Keratinocyte (primary cell): ENCODE data around the gene S100A4. TPM values are rescaled to one million over a fixed set of nuclear protein-coding genes. Genes with fewer than 3 reads are reported as not detected.
A peak's percentile ranks its signal among the peaks of the same experiment; 100 is the strongest.

ENCODE experiments used
- DNase-seq: peaks from one replicate; pipeline ENCODE4 v3.0.0-alpha.2; 2011; ENCODE audit warnings: low read depth, missing footprints, low spot score
- FAIRE-seq: peaks from 2 replicates; lab custom pipeline; 2011; peaks lifted over from hg19 to GRCh38; lab: Jason Lieb, UNC
- H2AFZ ChIP-seq: 2 replicates; pipeline ENCODE4 v1.6.0; 2012; ENCODE audit warnings: low read length, control low read depth, inconsistent platforms; ENCODE audit not compliant: control insufficient read depth
- H3K27ac ChIP-seq: 2 replicates; pipeline ENCODE4 v1.5.1; 2011; ENCODE audit warnings: low read length; ENCODE audit not compliant: control insufficient read depth, insufficient read depth
- H3K27me3 ChIP-seq: 3 replicates; pipeline ENCODE4 v1.6.0; 2011; ENCODE audit warnings: low read length; ENCODE audit not compliant: control insufficient read depth, insufficient read depth; ENCODE audit errors: extremely low read depth
- H3K36me3 ChIP-seq, 2 experiments: 2 replicates in 1 of 2; 3 replicates in 1 of 2; pipeline ENCODE4 v1.5.1; 2011; ENCODE audit warnings: low read length in 2 of 2, mild to moderate bottlenecking in 1 of 2; ENCODE audit not compliant: control insufficient read depth in 2 of 2, insufficient read depth in 2 of 2; ENCODE audit errors: extremely low read depth in 1 of 2
- H3K4me1 ChIP-seq: 3 replicates; pipeline ENCODE4 v1.5.1; 2011; ENCODE audit warnings: low read length; ENCODE audit not compliant: control insufficient read depth, insufficient read depth; ENCODE audit errors: extremely low read depth
- H3K4me2 ChIP-seq: 3 replicates; pipeline ENCODE4 v1.6.0; 2011; ENCODE audit warnings: low read depth, low read length; ENCODE audit not compliant: control insufficient read depth, insufficient read depth; ENCODE audit errors: extremely low read depth
- H3K4me3 ChIP-seq, 3 experiments: fragments of 200-600 bp in 1 of 3; sonication (generic) in 1 of 3; 2 replicates in 2 of 3; 3 replicates in 1 of 3; pipeline ENCODE4 v1.5.1; 2011 to 2016; ENCODE audit warnings: low read length in 3 of 3, mild to moderate bottlenecking in 3 of 3, control low read depth in 2 of 3, inconsistent platforms in 1 of 3, low read depth in 1 of 3, mixed read lengths in 1 of 3, mixed run types in 1 of 3, moderate library complexity in 1 of 3; ENCODE audit not compliant: control insufficient read depth in 2 of 3, insufficient read depth in 2 of 3; ENCODE audit errors: extremely low read depth in 1 of 3
- H3K79me2 ChIP-seq: 2 replicates; pipeline ENCODE4 v1.6.0; 2012; ENCODE audit warnings: low read length; ENCODE audit not compliant: control insufficient read depth, insufficient read depth
- H3K9ac ChIP-seq: 3 replicates; pipeline ENCODE4 v1.6.0; 2011; ENCODE audit warnings: low read length; ENCODE audit not compliant: control insufficient read depth, insufficient read depth; ENCODE audit errors: extremely low read depth
- H3K9me1 ChIP-seq: 3 replicates; pipeline ENCODE4 v1.6.0; 2011; ENCODE audit warnings: low read length; ENCODE audit not compliant: control insufficient read depth, insufficient read depth; ENCODE audit errors: extremely low read depth
- H3K9me3 ChIP-seq: 2 replicates; pipeline ENCODE4 v1.5.1; 2012; ENCODE audit warnings: low read depth, low read length; ENCODE audit not compliant: control insufficient read depth
- H4K20me1 ChIP-seq: 3 replicates; pipeline ENCODE4 v1.6.0; 2011; ENCODE audit warnings: low read length; ENCODE audit not compliant: control insufficient read depth, insufficient read depth; ENCODE audit errors: extremely low read depth
- CTCF ChIP-seq, 3 experiments: IDR thresholded peaks in 1 of 3; conservative IDR thresholded peaks in 1 of 3; optimal IDR thresholded peaks in 1 of 3; 2 replicates in 2 of 3; 3 replicates in 1 of 3; pipeline versions ENCODE3 to v1.5.1; 2011; ENCODE audit warnings: low read length in 3 of 3, mild to moderate bottlenecking in 3 of 3, moderate library complexity in 2 of 3, control low read depth in 1 of 3, inconsistent platforms in 1 of 3; ENCODE audit not compliant: insufficient read depth in 2 of 3; ENCODE audit errors: extremely low read depth in 1 of 3
- EZH2 ChIP-seq: IDR thresholded peaks from one replicate; pipeline ENCODE4 v1.6.1; 2012; ENCODE audit warnings: inconsistent platforms, mild to moderate bottlenecking, low read length, moderate library complexity
- dilution Hi-C: fragments of 300-500 bp; cut with MboI; formaldehyde crosslinking; loops from one replicate; pipeline ENCODE4 v1.7.0; 2020; ENCODE audit warnings: low sequenced_read_pairs; ENCODE audit not compliant: extremely low pct_ligation_motif_present
- polyA plus RNA-seq, 5 experiments: library from polyadenylated mRNA; depleted of rRNA in 3 of 5; stranded (reverse) in 3 of 5; stranded (forward) in 1 of 5; unstranded in 1 of 5; fragments of >200 nt; gene quantifications; 1 replicate in 1 of 5; 2 replicates in 3 of 5; 3 replicates in 1 of 5; pipeline versions ENCODE4 v1.2.1 to v1.2.3, GENCODE V29; 2011 to 2012; ENCODE audit warnings: missing spikeins in 2 of 5, low read depth in 1 of 5, low replicate concordance in 1 of 5

Gene S100A4
- polyA plus RNA-seq, 1 donor (not counting 4 experiments of a cell fraction or from before 2014, with no cell fraction given), result 21.4 TPM

GRCh38 chr1:153578936-153579335 is 33.3 kb upstream of the S100A4 start:
- no peak for TF ChIP-seq CTCF (optimal IDR thresholded peaks at IDR 0.05 in 1 of 3, IDR thresholded peaks at IDR 0.05 in 1 of 3, conservative IDR thresholded peaks at IDR 0.05 in 1 of 3; ENCODE audit: extremely low read depth in 1 of 3, insufficient read depth in 2 of 3, low read length in 3 of 3)
- TF ChIP-seq EZH2, result no peak
- Histone ChIP-seq H3K9me1 (no peaks in the 10 kb centered on the region), H3K9ac (no peak overlapping the region), H2AFZ (no peak overlapping the region), H4K20me1 (no peaks in the 10 kb centered on the region), H3K9me3 (no peaks in the 10 kb centered on the region), H3K4me3 (no peak overlapping the region), H3K4me2 (no peak overlapping the region), H3K79me2 (no peaks in the 10 kb centered on the region), H3K27me3 (no peaks in the 10 kb centered on the region), H3K27ac (no peak overlapping the region), H3K4me1 (peaks cover 22% of the 10 kb centered on the region), H3K36me3 (no peaks in the 10 kb centered on the region)
- dilution Hi-C loops, result no loop called here
- DNase-seq (no peak), FAIRE-seq (no peak)

- peak; percentile 23 for FAIRE-seq
- no peaks in the 10 kb centered on the region for H3K9me3 ChIP-seq
- no peak overlapping the region for H3K4me3 ChIP-seq
- H4K20me1 ChIP-seq, result no peaks in the 10 kb centered on the region
- H3K79me2 ChIP-seq, result no peaks in the 10 kb centered on the region
- H3K9me1 ChIP-seq, result no peaks in the 10 kb centered on the region
- no peaks in the 10 kb centered on the region for H3K27me3 ChIP-seq
- dilution Hi-C loops, result no loop called here
- no peak overlapping the region for H2AFZ ChIP-seq
- no peak for DNase-seq
- H3K27ac ChIP-seq, result no peak overlapping the region
- H3K4me2 ChIP-seq, result peak overlapping the region; percentile 71
- TF ChIP-seq EZH2 (no peak), CTCF (optimal IDR thresholded peaks at IDR 0.05 in 1 of 3, IDR thresholded peaks at IDR 0.05 in 1 of 3, conservative IDR thresholded peaks at IDR 0.05 in 1 of 3; ENCODE audit: extremely low read depth in 1 of 3, insufficient read depth in 2 of 3, low read length in 3 of 3) (no peak)
- H3K4me1 ChIP-seq, result peaks cover 24% of the 10 kb centered on the region
- no peak overlapping the region for H3K9ac ChIP-seq
- no peaks in the 10 kb centered on the region for H3K36me3 ChIP-seq
These were observed 32.9 kb upstream of the S100A4 start for GRCh38 chr1:153578490-153578889.
